ENCODE measurements around the gene INF2.
"Not testable (repeated sequence)": the region's sequence is repeated elsewhere in the genome, so short reads cannot be mapped to it uniquely, and the experiment has no call there.

INF2 gene

DNA sequence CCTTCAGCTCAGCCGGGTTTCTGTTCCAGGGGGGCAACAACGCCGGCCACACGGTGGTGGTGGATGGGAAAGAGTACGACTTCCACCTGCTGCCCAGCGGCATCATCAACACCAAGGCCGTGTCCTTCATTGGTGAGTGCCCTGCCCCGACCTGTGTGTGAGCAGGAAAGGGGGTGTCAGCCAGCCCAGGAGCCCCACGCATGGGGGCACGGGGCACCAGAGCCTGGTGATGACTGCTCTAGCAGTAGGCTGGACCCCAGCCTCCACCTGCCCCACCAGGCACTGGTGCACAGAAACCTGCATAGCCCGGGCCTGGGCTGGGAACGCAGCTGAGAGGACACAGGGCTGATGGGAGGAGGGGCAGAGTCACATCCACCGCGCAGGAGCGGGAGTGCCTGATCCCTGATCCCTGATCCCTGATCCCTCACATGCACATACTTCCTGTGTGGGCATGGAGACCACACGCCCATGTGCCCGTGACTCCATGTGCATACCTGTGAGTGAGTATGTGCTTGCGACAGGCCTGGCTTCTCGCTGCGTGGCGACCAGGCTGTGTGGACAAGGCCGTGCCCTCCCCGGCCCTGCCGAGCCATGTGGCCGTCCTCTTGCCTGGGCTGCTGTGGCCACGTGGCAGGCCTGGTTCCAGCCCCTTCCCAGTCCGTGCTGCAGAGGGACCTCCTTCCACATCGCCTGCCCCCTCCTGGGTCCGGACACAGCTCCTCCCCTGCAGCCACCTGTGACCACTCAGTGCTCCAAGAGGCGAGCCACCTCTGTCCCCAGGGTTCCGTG is 45.8 kb downstream of the INF2 start:
- no peak for DNase-seq (ENCODE audit: low read depth in 2 of 2)

DNA sequence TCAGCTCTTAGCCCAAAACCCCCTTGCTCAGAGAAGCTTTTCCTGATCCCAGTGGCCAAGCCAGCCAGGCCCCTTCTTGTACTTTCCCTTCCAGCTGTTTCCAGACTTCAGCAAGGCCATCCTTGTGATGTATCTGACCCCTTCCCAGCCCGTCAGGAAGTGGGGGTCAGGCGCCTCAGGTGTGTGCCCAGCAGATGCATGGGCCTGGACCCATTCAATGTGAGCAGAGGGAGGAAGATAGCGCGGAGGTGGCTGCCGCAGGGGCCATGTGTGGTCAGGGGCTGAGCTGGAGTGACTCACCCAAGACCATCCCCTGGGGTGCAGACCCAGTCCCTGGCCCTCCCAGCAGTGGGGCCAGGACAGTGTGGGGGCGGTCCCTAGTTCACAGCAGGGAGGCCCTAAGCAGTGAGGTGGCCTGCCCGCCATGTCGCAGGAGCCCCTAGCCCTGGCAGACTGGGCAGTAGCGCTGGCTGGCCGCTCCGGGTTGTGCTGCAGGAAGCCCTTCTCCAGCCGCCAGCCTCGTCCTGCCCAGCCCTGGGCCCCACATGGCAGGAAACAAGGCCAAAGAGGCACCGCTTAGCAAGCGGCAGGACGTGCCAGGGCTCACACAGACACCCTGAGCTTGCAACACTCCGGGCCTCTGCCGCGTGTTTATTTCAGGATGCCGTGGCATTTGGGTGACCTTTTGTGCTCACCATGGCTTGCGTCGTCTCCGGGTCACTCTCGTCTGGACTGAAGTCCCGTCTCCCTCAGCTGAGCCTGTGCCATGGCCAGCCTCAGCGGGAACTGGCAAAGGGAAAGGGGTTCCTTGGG is 46.6 kb downstream of the INF2 start:
- DNase-seq (ENCODE audit: low read depth in 2 of 2) = no peak

DNA sequence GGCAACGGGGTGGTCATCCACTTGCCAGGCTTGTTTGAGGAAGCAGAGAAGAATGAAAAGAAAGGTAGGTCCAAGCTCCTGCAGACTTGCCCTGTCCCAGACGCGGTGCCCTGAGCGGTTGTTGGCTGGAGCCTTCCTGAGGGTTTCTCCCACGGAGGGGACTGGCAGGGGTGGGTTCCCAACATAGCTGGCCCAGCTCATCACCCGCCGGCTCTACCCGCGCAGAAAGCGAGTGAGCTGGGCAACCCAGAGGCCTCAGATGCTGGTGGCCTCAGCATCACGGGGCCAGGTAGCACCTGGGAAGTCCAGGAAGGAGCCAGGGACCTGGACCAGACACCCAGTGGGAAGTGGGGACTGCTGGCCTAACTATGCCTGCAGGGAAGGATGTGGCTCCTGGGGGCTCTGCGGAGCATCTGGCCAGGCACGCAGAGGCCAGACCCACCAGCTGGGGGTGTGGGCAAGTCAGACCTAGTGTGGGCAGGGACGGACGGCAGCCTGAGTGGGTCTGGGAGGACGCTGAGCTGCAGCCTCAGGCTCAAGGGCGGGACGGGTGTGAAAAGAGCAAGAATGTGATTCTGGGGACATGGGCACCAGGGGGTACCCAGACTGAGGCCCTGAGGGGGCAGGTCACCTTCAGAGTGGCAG is 49.1 kb downstream of the INF2 start:
- no peak for DNase-seq (ENCODE audit: low read depth in 2 of 2)

DNA sequence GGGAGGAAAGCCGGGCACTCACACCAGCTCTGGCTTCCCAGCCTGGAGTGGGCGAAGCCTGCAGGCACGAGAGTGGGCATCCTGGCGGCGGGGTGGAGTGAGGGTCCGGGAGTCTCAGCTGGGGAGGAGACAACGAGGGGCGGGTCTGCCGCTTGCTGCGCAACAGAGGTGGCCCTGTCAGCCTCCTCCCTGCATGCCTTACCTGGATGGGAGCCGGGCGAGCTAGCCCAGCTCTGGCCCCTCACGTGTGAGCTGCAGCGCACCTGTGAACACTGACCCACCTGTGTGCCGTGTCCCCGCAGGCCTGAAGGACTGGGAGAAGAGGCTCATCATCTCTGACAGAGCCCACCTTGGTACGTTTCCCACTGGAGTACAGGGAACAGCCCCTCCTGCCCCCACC is 49.6 kb downstream of the INF2 start:
- DNase-seq (ENCODE audit: low read depth in 2 of 2) = no peak

DNA sequence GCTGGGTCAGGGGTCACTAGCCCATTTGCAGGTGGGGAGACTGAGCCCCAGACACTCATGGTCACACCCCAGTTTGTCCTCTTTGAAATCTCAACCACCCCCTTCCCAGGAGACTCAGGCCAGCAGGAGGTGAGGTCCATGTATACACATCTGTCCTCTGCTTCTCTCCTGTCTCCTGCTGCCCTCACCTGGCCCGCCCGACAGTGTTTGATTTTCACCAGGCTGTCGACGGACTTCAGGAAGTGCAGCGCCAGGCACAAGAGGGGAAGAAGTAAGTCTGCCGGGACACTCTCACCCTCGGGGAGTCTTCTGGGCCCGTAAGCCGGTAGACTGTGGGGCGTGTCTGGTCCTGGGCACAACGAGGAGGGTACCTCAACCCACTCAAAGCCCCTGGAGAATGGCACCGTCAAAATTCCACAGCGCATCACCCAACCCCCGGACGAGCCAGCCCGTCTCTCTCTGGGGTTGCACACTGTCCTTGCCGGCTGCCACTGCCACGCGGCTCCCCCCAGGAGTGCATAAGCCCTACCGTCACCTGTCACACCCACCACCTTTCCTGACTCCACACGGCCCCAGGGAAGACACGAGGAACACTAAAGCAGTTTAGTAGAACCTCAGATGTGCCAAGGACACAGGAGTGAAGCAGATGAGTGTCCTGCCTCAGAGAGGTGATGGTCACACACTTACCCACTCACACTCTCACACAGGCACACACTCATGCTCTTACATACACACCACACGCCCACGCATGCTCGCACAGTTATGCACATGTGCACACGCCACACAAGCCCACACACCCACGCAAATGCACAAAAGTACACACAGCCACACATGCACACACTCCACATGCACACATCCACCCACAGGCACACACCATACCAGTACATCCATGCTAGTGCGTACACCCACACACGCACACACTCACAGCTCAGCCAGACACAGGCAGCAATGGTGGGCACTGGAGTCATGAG is 50.4 kb downstream of the INF2 start:
- DNase-seq (ENCODE audit: low read depth in 2 of 2) = no peak

DNA sequence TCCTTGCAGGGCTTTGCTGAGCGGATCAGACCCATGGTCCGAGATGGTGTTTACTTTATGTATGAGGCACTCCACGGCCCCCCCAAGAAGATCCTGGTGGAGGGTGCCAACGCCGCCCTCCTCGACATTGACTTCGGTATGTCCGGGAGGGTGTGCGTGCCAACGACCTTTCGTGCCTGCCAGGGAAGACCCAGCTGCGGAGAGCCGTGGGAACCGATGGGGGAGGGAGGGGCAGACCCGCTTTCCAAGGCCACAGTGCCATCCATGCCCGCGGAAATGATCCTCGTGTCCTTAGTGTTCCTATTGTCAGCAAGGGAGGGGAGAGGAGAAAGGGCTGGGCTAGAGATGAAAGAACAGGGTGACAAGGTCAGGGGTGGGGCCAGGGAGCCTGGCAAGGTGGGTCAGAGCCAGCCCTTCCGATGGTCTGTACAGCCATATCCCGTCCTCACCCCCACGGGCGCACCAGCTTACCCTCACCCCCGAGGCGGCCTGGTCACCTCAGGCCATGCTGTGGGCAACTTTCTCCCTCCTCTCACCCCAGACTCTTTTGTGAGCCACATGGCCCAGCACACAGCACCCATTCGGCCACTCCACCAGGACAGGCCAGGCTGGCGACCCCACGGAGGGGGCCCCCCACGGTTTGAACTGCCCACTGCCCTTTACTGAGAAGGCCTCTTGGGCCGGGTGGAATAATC is 51.8 kb downstream of the INF2 start:
- DNase-seq (ENCODE audit: low read depth in 2 of 2) = no peak

DNA sequence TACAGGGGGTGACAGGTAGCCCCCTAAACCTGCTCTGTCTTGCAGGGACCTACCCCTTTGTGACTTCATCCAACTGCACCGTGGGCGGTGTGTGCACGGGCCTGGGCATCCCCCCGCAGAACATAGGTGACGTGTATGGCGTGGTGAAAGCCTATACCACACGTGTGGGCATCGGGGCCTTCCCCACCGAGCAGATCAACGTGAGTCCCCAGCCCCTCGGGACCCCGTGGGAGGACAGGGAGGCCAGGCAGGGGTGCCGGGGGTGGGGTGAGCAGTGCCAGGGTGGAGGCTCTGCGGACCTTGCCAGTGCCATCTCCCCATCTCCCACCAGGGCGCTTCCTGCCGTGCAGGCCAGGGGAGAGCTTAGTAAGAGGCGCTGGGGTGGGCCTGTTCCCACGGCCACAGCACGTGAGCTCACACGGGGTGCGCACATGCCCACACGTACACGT is 52.4 kb downstream of the INF2 start:
- DNase-seq (ENCODE audit: low read depth in 2 of 2) = no peak

DNA sequence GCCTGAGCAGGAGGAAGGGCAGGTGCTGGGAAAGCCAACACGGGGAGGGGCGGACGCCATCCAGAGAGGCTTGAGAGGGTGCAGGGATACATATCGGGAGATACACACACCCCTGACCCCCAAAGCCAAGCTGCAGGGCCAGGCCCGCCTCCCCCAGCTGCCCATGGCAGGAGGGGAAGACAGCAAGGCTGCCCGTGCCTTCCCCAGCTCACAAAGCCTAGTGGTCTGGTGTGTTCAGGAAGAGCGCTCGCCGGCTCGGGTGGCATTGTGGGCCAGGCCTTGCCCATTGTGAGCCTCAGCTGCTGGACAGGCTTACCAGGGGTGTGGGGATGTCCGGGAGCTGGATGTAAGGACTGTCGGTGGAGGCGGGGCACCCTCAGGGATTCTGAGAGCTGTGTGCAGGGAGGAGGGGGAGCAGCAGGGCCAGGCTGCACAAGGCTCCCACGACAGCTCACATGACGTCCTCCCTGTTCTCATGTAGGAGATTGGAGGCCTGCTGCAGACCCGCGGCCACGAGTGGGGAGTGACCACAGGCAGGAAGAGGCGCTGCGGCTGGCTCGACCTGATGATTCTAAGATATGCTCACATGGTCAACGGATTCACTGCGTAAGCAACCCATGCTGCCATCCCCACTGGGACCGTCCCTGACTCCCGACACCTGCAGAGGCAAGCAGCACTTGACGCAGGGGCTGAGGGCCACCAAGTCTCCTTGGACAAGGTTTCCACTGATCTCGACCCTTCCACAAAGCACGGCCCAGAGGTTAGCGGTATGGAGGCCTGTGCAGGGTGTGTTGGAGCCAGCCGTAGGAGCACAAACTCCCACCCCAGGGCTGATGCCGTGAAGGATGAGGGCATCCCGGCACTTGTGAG is 53.4 kb downstream of the INF2 start:
- DNase-seq (ENCODE audit: low read depth in 2 of 2) = no peak

DNA sequence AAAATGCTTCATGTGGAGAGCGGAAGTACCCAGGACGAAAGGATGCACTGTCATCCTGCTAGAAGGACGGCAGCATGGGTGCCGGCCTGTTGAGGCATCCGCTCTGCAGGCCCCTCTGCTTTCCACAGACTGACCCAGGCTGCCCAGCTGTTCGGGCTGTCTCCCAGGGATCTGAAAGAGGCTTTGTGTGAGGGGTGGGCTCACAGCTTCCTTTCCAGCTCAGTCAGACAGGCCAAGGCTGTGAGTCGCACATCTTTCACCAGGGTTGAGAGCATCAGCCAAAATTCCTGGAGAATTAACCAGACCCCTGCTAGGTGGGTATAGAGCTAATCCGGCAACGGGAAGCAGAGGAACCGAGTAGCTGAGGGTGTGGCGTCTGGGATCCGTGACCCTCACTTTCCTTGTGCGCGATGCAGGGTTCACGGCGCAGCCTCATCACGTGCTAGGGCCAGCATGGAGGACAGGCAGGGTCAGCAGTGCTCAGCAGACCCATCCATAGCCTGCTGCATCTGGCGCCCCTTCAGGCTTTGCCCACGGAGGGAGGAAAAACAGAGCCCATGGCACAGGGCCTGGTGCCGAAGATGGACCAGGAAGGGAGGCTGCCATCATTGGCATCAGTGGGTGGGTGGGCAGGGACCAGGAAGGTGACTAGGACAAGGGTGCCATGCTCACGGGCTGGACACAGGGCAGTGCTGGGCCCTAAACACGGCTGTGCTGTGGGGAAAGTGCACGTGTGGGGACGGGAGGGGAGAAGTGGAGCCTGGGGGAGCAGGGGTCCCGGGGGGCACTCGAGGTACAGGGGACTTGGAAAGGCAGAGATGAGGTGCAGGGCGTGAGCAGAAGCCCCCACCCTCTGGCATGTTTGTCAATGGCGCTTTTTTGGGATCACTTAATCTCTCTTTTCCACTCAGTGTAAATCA is 54.3 kb downstream of the INF2 start:
- DNase-seq (ENCODE audit: low read depth in 2 of 2) = no peak

DNA sequence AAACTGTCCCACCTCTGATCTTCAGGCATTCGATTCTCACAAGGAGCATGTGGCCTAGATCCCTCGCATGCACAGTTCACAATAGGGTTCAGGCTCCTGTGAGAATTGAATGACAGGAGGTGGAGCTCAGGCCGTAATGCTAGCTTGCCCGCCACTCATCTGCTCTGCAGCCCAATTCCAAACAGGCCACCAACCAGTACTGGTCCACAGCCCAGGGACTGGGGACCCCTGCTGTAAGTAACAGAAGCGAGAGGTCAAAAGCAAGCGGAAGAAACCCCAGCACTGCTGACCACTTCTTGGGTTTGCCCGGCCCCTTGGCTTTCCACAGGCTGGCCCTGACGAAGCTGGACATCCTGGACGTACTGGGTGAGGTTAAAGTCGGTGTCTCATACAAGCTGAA is 55.1 kb downstream of the INF2 start:
- no peak for DNase-seq (ENCODE audit: low read depth in 2 of 2)

DNA sequence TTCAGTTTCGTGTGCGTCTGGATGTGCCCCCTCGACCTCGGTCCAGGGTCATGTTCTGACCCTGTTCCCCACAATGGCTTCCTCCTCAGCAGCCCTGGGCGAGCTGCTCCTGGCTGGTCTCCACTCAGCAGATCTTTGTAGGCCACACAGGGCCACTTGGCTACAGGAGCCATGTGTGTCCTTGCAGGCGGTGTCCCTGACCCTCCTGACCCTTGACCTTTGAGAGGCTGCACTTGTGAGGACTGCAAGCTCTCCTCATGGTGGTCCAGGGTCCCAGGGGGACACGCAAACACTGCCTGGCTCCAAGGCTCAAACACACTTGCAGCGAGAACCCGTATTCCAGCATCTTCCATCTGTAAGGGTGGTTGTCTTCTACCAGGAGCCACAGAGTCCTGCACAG is 56.0 kb downstream of the INF2 start:
- no peak for DNase-seq (ENCODE audit: low read depth in 2 of 2)

DNA sequence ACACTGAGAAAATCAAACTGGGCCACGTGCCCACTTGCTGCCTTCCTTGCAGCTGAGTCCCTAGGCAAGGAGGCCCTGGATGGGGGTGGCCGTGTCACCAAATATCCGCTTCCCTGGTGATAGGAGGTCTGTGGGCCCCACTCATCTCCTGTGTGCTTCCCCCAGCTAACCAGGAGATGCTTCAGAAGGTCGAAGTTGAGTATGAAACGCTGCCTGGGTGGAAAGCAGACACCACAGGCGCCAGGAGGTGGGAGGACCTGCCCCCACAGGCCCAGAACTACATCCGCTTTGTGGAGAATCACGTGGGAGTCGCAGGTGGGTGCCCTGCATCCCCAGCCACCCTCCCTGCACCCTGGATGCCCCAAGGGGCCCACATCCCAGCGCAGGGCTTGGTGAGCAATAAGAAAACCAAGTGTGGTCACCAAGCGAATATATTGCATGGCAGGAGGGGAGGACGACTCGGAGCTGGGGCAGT is 56.7 kb downstream of the INF2 start:
- no peak for DNase-seq (ENCODE audit: low read depth in 2 of 2)

DNA sequence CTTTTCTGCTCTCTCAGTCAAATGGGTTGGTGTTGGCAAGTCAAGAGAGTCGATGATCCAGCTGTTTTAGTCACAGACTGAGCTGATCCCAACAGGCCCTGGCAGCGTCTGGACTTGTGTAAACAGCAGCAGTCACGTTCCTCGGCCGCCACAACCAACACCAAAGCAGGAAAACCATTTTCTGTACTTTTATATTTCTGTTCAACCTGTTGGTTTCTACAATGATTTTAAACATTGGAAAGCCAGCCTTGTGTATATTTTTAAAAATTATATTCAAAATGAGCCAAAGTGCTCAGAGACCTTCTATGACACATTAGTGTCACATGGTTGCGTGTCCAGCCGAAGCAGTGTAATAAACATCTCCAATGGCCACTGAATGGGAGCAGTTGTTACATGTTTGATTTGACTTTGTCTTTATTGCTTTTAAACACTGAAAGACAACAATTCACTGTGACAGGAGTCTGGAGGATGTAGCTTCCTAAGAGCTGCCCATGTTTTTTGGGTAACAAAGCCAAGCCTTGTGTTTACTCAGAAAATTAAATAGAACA is 57.6 kb downstream of the INF2 start:
- DNase-seq (ENCODE audit: low read depth in 2 of 2) = no peak

DNA sequence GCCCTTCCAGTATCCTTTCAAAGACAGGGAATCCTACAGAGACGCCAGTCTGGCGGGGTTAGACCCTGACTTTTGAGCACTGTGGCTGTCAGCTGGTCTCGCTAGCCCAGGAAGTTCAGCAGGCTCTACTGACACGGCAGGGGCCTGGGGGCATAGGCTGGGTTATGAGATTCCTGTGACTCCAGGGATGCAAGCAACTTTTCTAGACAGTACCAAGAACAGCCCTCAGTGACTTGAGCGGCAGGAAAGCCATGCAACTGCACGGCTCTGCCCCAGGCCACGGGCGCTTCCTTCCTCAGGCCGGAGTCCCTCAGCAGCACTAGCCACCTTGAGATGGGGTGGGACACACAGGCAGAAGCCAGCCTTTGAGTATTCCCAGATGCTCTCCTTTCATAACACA is 58.5 kb downstream of the INF2 start:
- no peak for DNase-seq (ENCODE audit: low read depth in 2 of 2)

DNA sequence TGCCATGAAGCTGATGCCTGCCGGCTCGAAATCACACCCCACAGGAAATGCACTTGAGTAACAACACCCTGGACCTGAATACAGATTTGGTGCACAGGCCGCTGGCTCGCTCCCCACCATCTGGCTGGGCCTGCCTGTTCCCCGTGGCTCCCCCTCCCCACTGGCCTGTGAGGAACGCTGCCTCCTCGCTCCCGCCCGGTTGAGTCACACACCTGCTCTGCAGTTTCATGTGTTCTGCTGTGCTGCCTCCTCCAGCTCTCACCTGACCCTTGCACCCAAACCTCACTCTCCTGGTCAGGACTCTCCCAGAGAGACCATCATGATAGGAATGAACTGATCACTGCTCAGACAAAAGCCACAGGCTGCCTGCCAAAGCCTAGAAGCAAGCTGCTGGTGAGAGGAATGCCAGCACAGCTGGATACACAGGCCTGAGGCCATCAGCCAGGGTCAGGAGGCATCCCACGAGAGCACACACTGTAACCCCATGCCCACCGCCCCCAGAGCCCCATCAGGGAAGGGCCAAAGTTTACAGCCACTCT is 59.8 kb downstream of the INF2 start:
- no peak for DNase-seq (ENCODE audit: low read depth in 2 of 2)

DNA sequence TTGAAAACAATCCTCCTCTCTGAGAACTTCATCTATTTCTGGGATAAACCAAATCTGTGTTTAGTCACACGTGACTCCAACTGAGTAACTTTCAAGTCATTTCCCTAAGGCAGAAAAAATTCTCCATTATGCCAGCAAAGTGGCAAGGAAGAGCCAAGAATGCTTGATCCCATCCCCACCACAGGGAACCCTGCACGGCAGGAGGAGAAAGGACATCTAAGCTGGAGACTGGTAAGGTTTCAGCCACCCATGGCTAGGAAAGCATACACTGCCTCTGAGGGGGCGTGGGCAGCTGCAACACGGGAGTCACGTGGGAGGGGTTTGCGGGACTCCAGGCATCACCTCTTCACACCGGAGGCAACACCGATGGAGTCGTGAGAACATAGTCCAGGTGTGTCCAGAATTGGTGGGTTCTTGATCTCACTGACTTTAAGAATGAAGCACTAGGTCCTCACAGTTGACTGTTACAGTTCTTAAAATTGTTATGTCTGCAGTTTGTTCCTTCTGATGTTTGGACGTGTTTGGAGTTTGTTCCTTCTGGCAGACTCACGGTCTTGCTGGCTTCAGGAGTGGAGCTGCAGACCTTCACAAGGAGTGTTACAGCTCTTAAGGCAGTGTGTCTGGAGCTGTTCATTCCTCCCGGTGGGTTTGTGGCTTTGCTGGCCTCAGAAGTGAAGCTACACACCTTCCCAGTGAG is 60.8 kb downstream of the INF2 start:
- no peak for DNase-seq (ENCODE audit: low read depth in 2 of 2)

DNA sequence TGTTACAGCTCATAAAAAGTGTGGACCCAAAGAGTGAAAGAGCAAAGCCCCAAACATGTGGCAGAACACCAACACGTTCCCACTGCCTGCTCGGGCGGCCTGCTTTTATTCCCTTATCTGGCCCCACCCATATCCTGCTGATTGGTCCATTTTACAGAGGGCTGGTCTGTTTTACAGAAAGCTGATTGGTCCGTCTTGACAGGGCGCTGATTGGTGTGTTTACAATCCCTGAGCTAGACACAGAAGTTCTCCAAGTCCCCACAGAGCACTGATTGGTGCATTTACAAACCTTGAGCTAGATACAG is 61.3 kb downstream of the INF2 start:
- not testable (repeated sequence) for DNase-seq (ENCODE audit: low read depth in 2 of 2)

Measured in stimulated activated CD4-positive, alpha-beta T cell treated with anti-CD3 and anti-CD28 coated beads, Interleukin-1b, Interleukin-23, amount 100 ng/mL, for 4 hours (primary cell).